Activated naive CD4-positive, alpha-beta T cell treated with anti-CD3 and anti-CD28 coated beads, Interleukin-2, amount 50 U/mL, for 72 hours (primary cell): ENCODE measurements around the gene NOD2. TPM values are rescaled to one million over a fixed set of nuclear protein-coding genes. Genes with fewer than 3 reads are reported as not detected.

Experiments used
- ATAC-seq, 2 donors: fragments of 150-1000 bp; cut with Tn5 transposase; 2 replicates each; pipeline ENCODE4 v1.10.0; 2021; ENCODE audit warnings: mild to moderate bottlenecking in 2 of 2, moderate library complexity in 2 of 2
- DNase-seq, 2 donors: peaks; one replicate each; pipeline ENCODE4 v3.0.0; 2021 to 2022; ENCODE audit warnings: low spot score in 2 of 2
- H3K27ac Mint-ChIP-seq, 2 donors: one replicate each; pipeline ENCODE4 v1.8.0; 2022; ENCODE audit warnings: mild to moderate bottlenecking in 2 of 2, mixed read lengths in 2 of 2
- H3K36me3 Mint-ChIP-seq, 2 donors: one replicate each; pipeline ENCODE4 v1.8.0; 2022; ENCODE audit warnings: mixed read lengths in 2 of 2
- H3K9me3 Mint-ChIP-seq, 2 donors: one replicate each; pipeline ENCODE4 v1.8.0; 2022; ENCODE audit warnings: mixed read lengths in 2 of 2
- total RNA-seq, 2 donors: library from RNA; stranded (reverse); gene quantifications; one replicate each; pipeline ENCODE4 v1.2.3, GENCODE V29; 2022

Gene NOD2
- total RNA-seq, 2 donors from 2014 or later = 0.59 to 5.1 TPM

DNA sequence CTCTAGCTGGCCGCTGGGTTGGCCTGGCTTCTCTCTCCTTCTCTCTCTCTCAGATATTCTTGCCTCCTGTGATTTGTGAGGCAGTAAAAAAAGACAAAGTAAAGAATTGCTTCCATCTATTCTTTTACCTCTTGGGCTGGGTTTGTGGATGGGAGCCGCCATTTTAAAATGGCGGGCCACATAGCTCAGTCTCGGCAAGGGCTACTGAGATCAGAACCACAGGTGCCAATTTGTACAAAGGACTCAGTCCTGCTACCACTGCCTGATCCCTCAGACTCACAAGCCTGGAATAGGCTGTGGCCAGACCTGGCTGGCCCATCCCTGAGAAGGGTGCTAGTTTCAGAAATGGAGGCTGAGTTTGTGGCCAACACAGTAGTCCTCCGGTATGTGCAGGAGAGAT, 24.1 kb downstream of the NOD2 start:
- H3K27ac Mint-ChIP-seq = no peak overlapping the region
- peaks cover 0 to 2% of the 10 kb centered on the region in 2 donors for H3K9me3 Mint-ChIP-seq
- peaks cover 3% of the 10 kb centered on the region in 2 donors for H3K36me3 Mint-ChIP-seq

GRCh38 chr16:50718061-50718760, 24.8 kb downstream of the NOD2 start:
- peak overlapping the region in 1 of 2 donors; percentile 44 for H3K27ac Mint-ChIP-seq
- H3K36me3 Mint-ChIP-seq = peaks cover 8 to 10% of the 10 kb centered on the region in 2 donors
- peaks cover 0 to 9% of the 10 kb centered on the region in 2 donors for H3K9me3 Mint-ChIP-seq
- DNase-seq = no peak
- peak in 1 of 2 donors; percentile 39 for ATAC-seq

More for the DNA sequence above, 24.1 kb downstream of the NOD2 start:
- DNase-seq (no peak), ATAC-seq (no peak)

- H3K36me3 Mint-ChIP-seq = peaks cover 10 to 16% of the 10 kb centered on the region in 2 donors
- peak overlapping the region in 1 of 2 donors; percentile 44 for H3K27ac Mint-ChIP-seq
- DNase-seq = no peak
- ATAC-seq = no peak
- H3K9me3 Mint-ChIP-seq = peaks cover 1 to 13% of the 10 kb centered on the region in 2 donors
Observed at GRCh38 chr16:50718761-50719400, 25.5 kb downstream of the NOD2 start.

GRCh38 chr16:50719401-50720337, 26.3 kb downstream of the NOD2 start:
- no peak for DNase-seq
- H3K27ac Mint-ChIP-seq = peak overlapping the region in 1 of 2 donors; percentile 77
- peaks cover 8 to 21% of the 10 kb centered on the region in 2 donors for H3K9me3 Mint-ChIP-seq
- ATAC-seq = peak in 1 of 2 donors; percentile 22
- H3K36me3 Mint-ChIP-seq = peaks cover 18 to 24% of the 10 kb centered on the region in 2 donors

GRCh38 chr16:50721549-50722404, 28.4 kb downstream of the NOD2 start:
- Mint-ChIP-seq H3K36me3 (peaks cover 22 to 34% of the 10 kb centered on the region in 2 donors), H3K27ac (peak overlapping the region in 1 of 2 donors; percentile 5), H3K9me3 (peaks cover 8 to 29% of the 10 kb centered on the region in 2 donors)
- DNase-seq (no peak), ATAC-seq (peak in 1 of 2 donors; percentile 36)

DNA sequence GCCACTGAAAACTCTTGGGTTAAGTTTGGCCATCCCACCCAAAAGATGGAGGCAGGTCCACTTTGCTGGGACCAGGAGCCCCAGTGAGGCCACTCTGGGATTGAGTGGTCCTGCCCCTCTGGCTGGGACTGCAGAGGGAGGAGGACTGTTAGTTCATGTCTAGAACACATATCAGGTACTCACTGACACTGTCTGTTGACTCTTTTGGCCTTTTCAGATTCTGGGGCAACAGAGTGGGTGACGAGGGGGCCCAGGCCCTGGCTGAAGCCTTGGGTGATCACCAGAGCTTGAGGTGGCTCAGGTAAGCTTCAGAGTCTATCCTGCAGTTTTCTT, 29.0 kb downstream of the NOD2 start:
- Mint-ChIP-seq H3K9me3 (peaks cover 8 to 29% of the 10 kb centered on the region in 2 donors), H3K27ac (no peak overlapping the region), H3K36me3 (peaks cover 22 to 34% of the 10 kb centered on the region in 2 donors)
- DNase-seq (no peak), ATAC-seq (no peak)

DNA sequence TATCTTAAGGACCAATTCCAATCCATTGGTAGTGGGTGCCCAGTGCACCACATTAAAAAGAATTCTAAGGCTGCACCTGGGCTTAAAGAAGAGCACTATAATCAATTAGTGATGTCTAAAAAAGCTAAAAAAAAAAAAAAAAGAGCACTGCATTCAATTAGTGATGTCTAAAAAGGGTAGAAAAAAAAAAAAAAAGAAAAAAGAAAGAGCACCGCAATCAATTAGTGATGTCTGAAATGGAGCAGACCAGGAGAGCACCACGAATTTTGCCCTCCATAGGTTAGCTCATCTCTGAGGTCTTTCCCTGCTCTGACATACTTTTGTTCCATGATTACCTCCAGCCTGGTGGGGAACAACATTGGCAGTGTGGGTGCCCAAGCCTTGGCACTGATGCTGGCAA, 29.6 kb downstream of the NOD2 start:
- Mint-ChIP-seq H3K9me3 (peaks cover 8 to 29% of the 10 kb centered on the region in 2 donors), H3K27ac (no peak overlapping the region), H3K36me3 (peaks cover 22 to 34% of the 10 kb centered on the region in 2 donors)
- DNase-seq = no peak
- no peak for ATAC-seq

DNA sequence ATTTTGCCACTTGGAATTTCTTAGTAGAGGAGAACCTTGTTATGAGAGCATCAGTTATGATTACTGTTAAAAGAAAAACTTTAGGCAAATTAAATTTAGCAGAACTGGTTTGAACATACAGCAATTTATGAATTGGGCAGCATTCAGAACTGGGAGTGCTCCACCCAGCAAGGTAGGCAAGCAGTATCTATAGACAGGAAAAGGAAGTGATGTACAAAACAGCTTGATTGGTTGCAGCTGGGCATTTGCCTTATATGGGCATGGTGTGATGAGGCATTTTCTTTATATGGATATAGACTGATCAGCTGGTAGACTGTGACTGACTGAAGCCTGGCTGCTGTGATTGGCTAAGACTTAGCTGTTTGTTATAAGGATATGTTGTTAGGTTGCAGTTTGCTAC, 30.9 kb downstream of the NOD2 start:
- H3K27ac Mint-ChIP-seq = peak overlapping the region in 1 of 2 donors; percentile 36
- peaks cover 8 to 34% of the 10 kb centered on the region in 2 donors for H3K9me3 Mint-ChIP-seq
- peaks cover 22 to 34% of the 10 kb centered on the region in 2 donors for H3K36me3 Mint-ChIP-seq
- no peak for DNase-seq
- peak; percentile 30 to 68 for ATAC-seq

GRCh38 chr16:50731130-50731988, 38.0 kb downstream of the NOD2 start:
- Mint-ChIP-seq H3K27ac (peak overlapping the region; percentile 30 to 42), H3K9me3 (peaks cover 0 to 12% of the 10 kb centered on the region in 2 donors), H3K36me3 (no peaks in the 10 kb centered on the region)
- DNase-seq (no peak), ATAC-seq (peak; percentile 53 to 56)

DNA sequence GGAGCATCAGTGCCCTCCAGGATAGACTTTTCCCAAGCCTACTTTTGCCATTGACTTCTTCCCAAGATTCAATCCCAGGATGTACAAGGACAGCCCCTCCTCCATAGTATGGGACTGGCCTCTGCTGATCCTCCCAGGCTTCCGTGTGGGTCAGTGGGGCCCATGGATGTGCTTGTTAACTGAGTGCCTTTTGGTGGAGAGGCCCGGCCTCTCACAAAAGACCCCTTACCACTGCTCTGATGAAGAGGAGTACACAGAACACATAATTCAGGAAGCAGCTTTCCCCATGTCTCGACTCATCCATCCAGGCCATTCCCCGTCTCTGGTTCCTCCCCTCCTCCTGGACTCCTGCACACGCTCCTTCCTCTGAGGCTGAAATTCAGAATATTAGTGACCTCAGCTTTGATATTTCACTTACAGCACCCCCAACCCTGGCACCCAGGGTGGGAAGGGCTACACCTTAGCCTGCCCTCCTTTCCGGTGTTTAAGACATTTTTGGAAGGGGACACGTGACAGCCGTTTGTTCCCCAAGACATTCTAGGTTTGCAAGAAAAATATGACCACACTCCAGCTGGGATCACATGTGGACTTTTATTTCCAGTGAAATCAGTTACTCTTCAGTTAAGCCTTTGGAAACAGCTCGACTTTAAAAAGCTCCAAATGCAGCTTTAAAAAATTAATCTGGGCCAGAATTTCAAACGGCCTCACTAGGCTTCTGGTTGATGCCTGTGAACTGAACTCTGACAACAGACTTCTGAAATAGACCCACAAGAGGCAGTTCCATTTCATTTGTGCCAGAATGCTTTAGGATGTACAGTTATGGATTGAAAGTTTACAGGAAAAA, 38.8 kb downstream of the NOD2 start:
- peaks cover 0 to 12% of the 10 kb centered on the region in 2 donors for H3K9me3 Mint-ChIP-seq
- ATAC-seq (no peak), DNase-seq (no peak)
- H3K36me3 Mint-ChIP-seq = no peaks in the 10 kb centered on the region
- peak overlapping the region; percentile 42 to 51 for H3K27ac Mint-ChIP-seq

- ATAC-seq = no peak
Observed at GRCh38 chr16:50733468-50733867, 40.1 kb downstream of the NOD2 start.

DNA sequence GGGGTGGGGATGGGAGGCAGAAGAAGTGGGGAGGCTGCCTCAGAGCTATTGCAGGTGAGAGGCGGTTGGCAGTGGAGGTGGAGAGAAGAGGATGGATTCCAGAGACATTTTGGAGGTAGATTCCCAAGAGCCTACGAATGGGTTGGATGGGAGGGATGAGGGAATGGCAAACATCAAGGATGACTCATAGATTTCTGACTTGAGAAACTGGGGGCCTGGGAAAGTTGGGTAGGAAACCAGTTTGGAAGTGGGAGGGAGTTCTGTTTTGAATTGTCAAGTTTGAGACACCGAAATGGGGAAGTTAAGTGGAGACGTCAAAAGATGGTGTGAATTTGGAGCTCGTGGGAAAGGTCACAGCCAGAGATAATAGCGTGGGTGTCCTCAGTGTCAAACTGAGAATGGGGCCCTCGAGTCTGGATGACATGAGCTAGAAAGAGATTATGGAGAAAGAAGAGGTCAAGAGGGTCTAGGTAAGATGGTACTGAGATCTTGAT, 42.3 kb downstream of the NOD2 start:
- Mint-ChIP-seq H3K27ac (peak overlapping the region in 1 of 2 donors; percentile 38), H3K36me3 (no peaks in the 10 kb centered on the region), H3K9me3 (peaks cover 0 to 7% of the 10 kb centered on the region in 2 donors)
- no peak for DNase-seq
- peak in 1 of 2 donors; percentile 31 for ATAC-seq

More at GRCh38 chr16:50733468-50733867, 40.1 kb downstream of the NOD2 start:
- DNase-seq = no peak
- no peaks in the 10 kb centered on the region for H3K36me3 Mint-ChIP-seq
- H3K27ac Mint-ChIP-seq = no peak overlapping the region
- peaks cover 0 to 12% of the 10 kb centered on the region in 2 donors for H3K9me3 Mint-ChIP-seq

DNA sequence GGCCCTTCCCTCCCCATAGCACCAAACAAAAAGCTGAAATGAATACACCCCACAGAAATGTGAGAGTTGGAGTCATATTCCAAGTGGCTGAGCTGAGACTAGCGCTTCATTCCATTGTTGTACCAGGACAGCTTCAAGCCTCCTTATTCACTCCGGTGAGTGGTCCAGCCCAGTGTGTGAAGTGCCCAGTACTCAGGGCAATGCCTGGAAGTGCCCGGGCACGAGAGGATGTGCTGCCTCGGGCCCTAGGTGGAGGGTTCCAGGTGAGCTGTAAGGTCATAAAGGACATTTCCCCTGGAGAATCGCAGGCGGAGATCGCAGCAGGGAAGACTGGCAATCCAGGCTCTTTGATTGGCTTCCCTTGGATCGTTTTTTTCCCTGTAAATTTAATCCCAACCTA, 43.0 kb downstream of the NOD2 start:
- no peak for ATAC-seq
- Mint-ChIP-seq H3K27ac (no peak overlapping the region), H3K36me3 (no peaks in the 10 kb centered on the region)

DNA sequence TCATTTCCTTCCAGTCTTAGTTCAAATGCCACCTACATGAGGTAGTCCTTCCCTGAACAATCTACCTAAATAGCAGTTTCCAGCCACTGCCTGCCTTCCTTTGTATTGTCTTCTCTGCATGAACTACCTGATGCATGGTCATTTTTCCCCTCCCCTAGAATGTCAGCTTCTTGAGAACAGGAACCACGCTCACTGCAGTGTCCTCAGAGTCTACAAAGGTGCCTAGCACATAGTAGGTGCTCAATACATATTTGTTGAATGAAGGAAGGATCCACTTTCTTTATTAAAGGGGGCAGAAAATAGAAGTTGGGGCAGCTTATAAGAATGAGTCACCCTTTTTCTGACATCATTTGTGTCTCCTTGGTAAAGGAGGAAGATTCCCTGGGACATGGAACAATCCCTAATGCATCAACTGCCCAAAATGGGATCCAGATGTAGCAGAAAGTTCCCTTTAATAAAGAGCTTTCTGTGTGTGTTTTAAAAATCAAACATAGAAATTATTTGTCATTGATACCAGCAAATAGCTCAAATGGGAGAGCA, 44.1 kb downstream of the NOD2 start:
- DNase-seq (no peak), ATAC-seq (no peak)
- H3K36me3 Mint-ChIP-seq = no peaks in the 10 kb centered on the region
- no peak overlapping the region for H3K27ac Mint-ChIP-seq
- H3K9me3 Mint-ChIP-seq = peaks cover 0 to 7% of the 10 kb centered on the region in 2 donors

More for the DNA sequence above, 43.0 kb downstream of the NOD2 start:
- DNase-seq = no peak
- peaks cover 0 to 7% of the 10 kb centered on the region in 2 donors for H3K9me3 Mint-ChIP-seq
